C1 segment of cervical spinal cord (tissue), 14 donors: ENCODE measurements around the gene VAV1.
"Not testable (repeated sequence)": the region's sequence is repeated elsewhere in the genome, so short reads cannot be mapped to it uniquely, and the experiment has no call there.

Experiments
- DNase-seq, 14 donors: peaks; one replicate each; lab custom pipeline; 2025; lab: John Stamatoyannopoulos, UW

Gene VAV1

GRCh38 chr19:6813659-6814058 lies 41.2 kb downstream of the VAV1 start:
- no peak for DNase-seq

- no peak for DNase-seq
Observed at GRCh38 chr19:6817179-6817578, 44.7 kb downstream of the VAV1 start.

- DNase-seq, result no peak
Observed at GRCh38 chr19:6818246-6818645, 45.7 kb downstream of the VAV1 start.

GRCh38 chr19:6819323-6819722 lies 46.8 kb downstream of the VAV1 start:
- DNase-seq, result no peak

- no peak for DNase-seq
Observed at GRCh38 chr19:6820237-6820636, 47.7 kb downstream of the VAV1 start.

GRCh38 chr19:6821639-6822310 lies 49.3 kb downstream of the VAV1 start:
- DNase-seq, result no peak

- no peak for DNase-seq
Observed at GRCh38 chr19:6822311-6822670, 49.8 kb downstream of the VAV1 start.

- DNase-seq, result no peak
Observed at GRCh38 chr19:6825076-6825774, 52.7 kb downstream of the VAV1 start.

GRCh38 chr19:6826281-6826920 lies 53.9 kb downstream of the VAV1 start:
- no peak for DNase-seq

- DNase-seq, result no peak
Observed at GRCh38 chr19:6828306-6828697, 55.8 kb downstream of the VAV1 start.

- no peak for DNase-seq
Observed at GRCh38 chr19:6828698-6829633, 56.5 kb downstream of the VAV1 start.

- DNase-seq, result not testable (repeated sequence)
Observed at GRCh38 chr19:6829829-6830228, 57.3 kb downstream of the VAV1 start.

GRCh38 chr19:6831084-6831483 lies 58.6 kb downstream of the VAV1 start:
- DNase-seq, result not testable (repeated sequence)

GRCh38 chr19:6832412-6832811 lies 59.9 kb downstream of the VAV1 start:
- no peak for DNase-seq

- DNase-seq, result no peak
Observed at GRCh38 chr19:6833166-6833790, 60.8 kb downstream of the VAV1 start.

- DNase-seq, result no peak
Observed at GRCh38 chr19:6834433-6834832, 61.9 kb downstream of the VAV1 start.

GRCh38 chr19:6835501-6835900 lies 63.0 kb downstream of the VAV1 start:
- DNase-seq, result no peak

- no peak for DNase-seq
Observed at GRCh38 chr19:6837525-6837924, 65.0 kb downstream of the VAV1 start.

GRCh38 chr19:6838062-6838655 lies 65.7 kb downstream of the VAV1 start:
- no peak for DNase-seq

GRCh38 chr19:6842871-6843607 lies 70.5 kb downstream of the VAV1 start:
- DNase-seq, result no peak
